Suprapubic skin (tissue), 4 donors: Measurements from ENCODE around the gene RSF1. TPM values are rescaled to one million over a fixed set of nuclear protein-coding genes. Genes with fewer than 3 reads are reported as not detected.

ENCODE experiments used
- DNase-seq, 2 donors: peaks; one replicate each; pipeline ENCODE4 v3.0.0-alpha.2; 2019; ENCODE audit warnings: low spot score in 2 of 2
- H3K27ac ChIP-seq: fragments of 200-600 bp; sonication (generic); one replicate; pipeline ENCODE4 v1.5.1; 2019
- H3K27me3 ChIP-seq: fragments of 200-600 bp; sonication (generic); one replicate; pipeline ENCODE4 v1.5.1; 2019
- H3K36me3 ChIP-seq: fragments of 200-600 bp; sonication (generic); one replicate; pipeline ENCODE4 v1.5.1; 2019
- H3K4me1 ChIP-seq: fragments of 200-600 bp; sonication (generic); one replicate; pipeline ENCODE4 v1.5.1; 2019
- H3K4me3 ChIP-seq: fragments of 200-600 bp; sonication (generic); one replicate; pipeline ENCODE4 v1.5.1; 2019; ENCODE audit warnings: mild to moderate bottlenecking
- H3K9me3 ChIP-seq: fragments of 200-600 bp; sonication (generic); one replicate; pipeline ENCODE4 v1.5.1; 2019
- CTCF ChIP-seq, 2 donors: fragments of 200-600 bp in 1 of 2; fragments of 450-650 bp in 1 of 2; sonication (generic) in 1 of 2; IDR thresholded peaks; one replicate each; pipeline ENCODE4 v1.5.1; 2016 to 2019; ENCODE audit warnings: antibody characterized with exemption in 2 of 2, mild to moderate bottlenecking in 1 of 2, moderate library complexity in 1 of 2
- EP300 ChIP-seq: sonication (generic); formaldehyde crosslinking; IDR thresholded peaks from one replicate; pipeline ENCODE4 v1.6.1; 2017; ENCODE audit warnings: antibody characterized with exemption
- POLR2A ChIP-seq, 2 donors: fragments of 450-650 bp; IDR thresholded peaks; one replicate each; pipeline ENCODE4 v1.6.1; 2017; ENCODE audit warnings: antibody characterized with exemption in 2 of 2, mild to moderate bottlenecking in 2 of 2, moderate library complexity in 2 of 2
- POLR2AphosphoS5 ChIP-seq, 3 donors: sonication (generic); formaldehyde crosslinking; IDR thresholded peaks; one replicate each; pipeline ENCODE4 v1.6.1; 2017; ENCODE audit warnings: antibody characterized with exemption in 3 of 3
- WGBS: methylation state at CpG from one replicate; pipeline ENCODE4 v1.1.5; 2018; 5-methylcytosine and 5-hydroxymethylcytosine counted together
- total RNA-seq, 4 donors: library from RNA; depleted of rRNA; stranded (reverse); fragments of >200 nt; gene quantifications; one replicate each; pipeline ENCODE4 v1.1.0, GENCODE V29; 2016

RSF1 gene
- total RNA-seq, 4 donors from 2014 or later = 27.5 to 121 (median 45.5) TPM

DNA sequence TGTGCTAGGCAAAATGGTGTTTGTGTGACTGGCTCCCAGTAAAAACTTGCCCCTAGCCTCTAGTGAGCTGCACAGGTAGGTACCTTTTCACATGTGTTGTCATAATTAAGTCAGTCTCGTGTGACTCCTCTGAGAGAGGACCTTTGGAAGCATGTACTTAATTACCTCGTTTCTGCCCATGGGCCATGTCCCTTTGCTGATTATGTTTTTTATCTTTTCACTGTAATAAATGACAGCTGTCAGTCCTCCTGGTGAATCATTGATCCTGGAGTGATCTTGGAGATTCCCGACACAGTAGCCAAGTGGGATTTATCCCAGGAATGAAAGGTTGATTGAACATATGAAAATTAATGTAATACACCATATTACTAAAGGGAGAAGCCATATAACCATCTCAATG, 170.4 kb downstream of the RSF1 start:
- no peak overlapping the region for H3K4me3 ChIP-seq
- no peaks in the 10 kb centered on the region for H3K9me3 ChIP-seq
- WGBS = 70% methylated on average over 3 of the region's 3 CpGs
- H3K4me1 ChIP-seq = no peaks in the 10 kb centered on the region
- H3K27me3 ChIP-seq = no peaks in the 10 kb centered on the region
- no peak for DNase-seq
- H3K36me3 ChIP-seq = no peaks in the 10 kb centered on the region
- H3K27ac ChIP-seq = no peak overlapping the region
- no peak for TF ChIP-seq EP300
- no peak for TF ChIP-seq POLR2AphosphoS5 (IDR thresholded peaks at IDR 0.05)

DNA sequence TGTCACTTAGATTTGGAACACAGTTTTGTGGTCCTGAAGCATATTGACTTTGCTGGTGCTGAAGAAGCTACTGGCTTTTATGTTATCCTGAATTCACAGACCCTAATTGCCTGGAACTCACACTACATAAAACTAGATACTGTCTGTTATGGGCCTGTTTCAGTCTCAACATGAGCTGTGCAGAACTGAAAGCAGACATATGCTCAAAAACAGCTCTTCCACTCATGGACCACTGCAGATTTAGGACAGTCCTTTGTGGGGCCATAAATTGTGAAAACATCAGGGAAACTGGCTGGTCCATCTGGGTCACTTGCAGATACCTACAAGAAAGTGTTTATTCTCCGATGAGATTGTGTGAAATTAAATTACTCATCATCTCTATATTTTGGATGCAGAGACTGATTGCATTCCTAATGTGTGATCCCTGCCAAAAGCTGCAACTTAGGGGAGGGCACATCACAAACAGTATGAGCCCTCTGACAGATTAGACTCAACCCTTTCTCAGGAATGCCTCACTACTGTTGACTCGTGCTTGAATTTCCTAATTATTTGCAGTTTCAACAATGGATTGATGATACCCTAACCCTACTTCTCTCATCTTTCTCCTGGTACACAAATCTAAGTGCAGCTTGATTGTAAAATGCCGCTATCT, 172.7 kb downstream of the RSF1 start:
- no peak overlapping the region for H3K4me3 ChIP-seq
- no peaks in the 10 kb centered on the region for H3K4me1 ChIP-seq
- 56% methylated on average over 3 of the region's 3 CpGs for WGBS
- H3K9me3 ChIP-seq = no peaks in the 10 kb centered on the region
- H3K27ac ChIP-seq = no peak overlapping the region
- TF ChIP-seq POLR2AphosphoS5 (IDR thresholded peaks at IDR 0.05) (no peak), POLR2A (IDR thresholded peaks at IDR 0.05) (no peak), CTCF (IDR thresholded peaks at IDR 0.05) (no peak), EP300 (no peak)
- H3K27me3 ChIP-seq = no peaks in the 10 kb centered on the region
- DNase-seq = no peak
- H3K36me3 ChIP-seq = no peaks in the 10 kb centered on the region

GRCh38 chr11:77644887-77645286, 175.6 kb downstream of the RSF1 start:
- no peak for DNase-seq
- TF ChIP-seq EP300 (no peak), POLR2A (IDR thresholded peaks at IDR 0.05) (no peak), CTCF (IDR thresholded peaks at IDR 0.05) (no peak), POLR2AphosphoS5 (IDR thresholded peaks at IDR 0.05) (no peak)
- no peaks in the 10 kb centered on the region for H3K36me3 ChIP-seq
- H3K27me3 ChIP-seq = no peaks in the 10 kb centered on the region
- 63% methylated on average over 1 of the region's 1 CpG for WGBS
- no peaks in the 10 kb centered on the region for H3K9me3 ChIP-seq
- H3K27ac ChIP-seq = no peak overlapping the region
- H3K4me3 ChIP-seq = no peak overlapping the region
- no peaks in the 10 kb centered on the region for H3K4me1 ChIP-seq

DNA sequence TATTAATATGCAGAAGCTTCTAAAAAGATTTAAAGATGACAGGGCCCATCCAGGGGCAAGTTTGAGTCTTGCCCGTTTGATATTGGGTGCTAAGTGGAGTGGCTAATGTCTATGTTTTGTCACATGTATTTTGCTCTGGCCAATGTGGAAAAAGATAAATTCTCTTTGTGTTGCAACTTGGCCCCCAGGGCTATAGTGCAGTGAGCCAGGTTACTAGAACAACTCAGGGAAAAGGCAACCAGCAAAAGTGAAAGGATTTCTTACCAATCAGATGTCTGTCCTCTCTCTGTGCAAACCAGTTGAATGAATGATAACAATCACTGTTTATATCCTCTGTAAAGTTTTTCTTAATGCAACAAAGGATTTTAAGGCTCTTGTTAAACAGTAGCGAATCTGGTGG, 178.3 kb downstream of the RSF1 start:
- Histone ChIP-seq H3K27me3 (no peaks in the 10 kb centered on the region), H3K27ac (no peak overlapping the region), H3K4me1 (peaks cover 6% of the 10 kb centered on the region), H3K36me3 (no peaks in the 10 kb centered on the region), H3K9me3 (no peaks in the 10 kb centered on the region), H3K4me3 (no peak overlapping the region)
- no peak for DNase-seq
- TF ChIP-seq CTCF (IDR thresholded peaks at IDR 0.05) (no peak), POLR2AphosphoS5 (IDR thresholded peaks at IDR 0.05) (no peak), POLR2A (IDR thresholded peaks at IDR 0.05) (no peak), EP300 (no peak)
- 75% methylated on average over 2 of the region's 2 CpGs for WGBS

DNA sequence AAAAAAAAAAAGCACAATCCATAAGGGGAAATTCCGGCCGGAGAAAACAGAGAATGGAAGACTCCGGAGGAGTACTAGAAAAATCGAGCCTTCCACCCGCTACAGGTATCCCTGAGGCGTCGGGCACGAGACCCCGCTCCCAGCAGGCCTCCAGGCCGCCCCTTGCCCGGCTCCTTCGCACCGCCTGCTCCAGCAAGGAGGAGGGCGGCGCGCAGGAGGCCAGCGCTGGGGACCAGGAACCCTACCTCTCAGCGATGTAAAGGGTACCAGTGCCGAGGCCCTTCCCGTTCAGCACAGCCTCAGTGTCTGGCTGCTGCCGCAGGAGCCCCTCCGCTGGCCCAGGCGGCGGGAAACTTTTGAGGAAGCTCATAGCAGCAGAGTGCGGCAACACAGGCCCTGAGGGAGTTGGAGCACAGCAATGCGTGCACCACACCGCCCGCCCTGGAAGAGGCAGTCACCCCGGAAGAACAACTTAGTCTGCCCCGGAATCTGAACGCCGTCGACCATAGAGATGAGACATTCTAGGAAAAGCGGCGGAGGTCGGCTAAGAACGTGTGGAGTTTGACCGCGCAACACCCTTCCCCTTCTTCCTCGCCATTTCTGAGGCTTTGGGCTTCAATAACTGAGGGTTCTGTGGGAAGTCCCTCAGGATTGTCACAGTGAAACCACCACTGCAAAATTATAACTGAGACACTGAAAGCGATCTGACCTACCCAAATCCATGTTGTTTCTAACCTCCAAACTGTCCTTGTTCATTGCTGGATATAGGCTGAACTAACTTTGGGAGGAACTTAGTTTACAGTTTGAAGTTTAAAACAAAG, 183.0 kb downstream of the RSF1 start, which contains the start of gene CLNS1A:
TSS of gene CLNS1A (minus strand) at position 450 of the 821 bp plus-strand sequence. CDS start at position 370, 80 bp downstream.
- Histone ChIP-seq H3K27me3 (no peaks in the 10 kb centered on the region), H3K27ac (peak within 1 kb of the TSS; percentile 80), H3K9me3 (no peaks in the 10 kb centered on the region), H3K36me3 (no peaks in the 10 kb centered on the region), H3K4me3 (peak within 1 kb of the TSS; percentile 74), H3K4me1 (peaks cover 18% of the 10 kb centered on the region)
- TF ChIP-seq POLR2AphosphoS5 (IDR thresholded peaks at IDR 0.05) = peak in 2 of 3 donors; percentile 26 to 50
- peak in 1 of 2 donors; percentile 57 for TF ChIP-seq POLR2A (IDR thresholded peaks at IDR 0.05)
- no peak for TF ChIP-seq CTCF (IDR thresholded peaks at IDR 0.05)
- WGBS = under 1% methylated on average over 28 of the region's 41 CpGs
- peak; percentile 88 to 91 for DNase-seq
